Keratinocyte (primary cell): ENCODE measurements around the gene RRAS. TPM values are rescaled to one million over a fixed set of nuclear protein-coding genes. Genes with fewer than 3 reads are reported as not detected.

ENCODE experiments used
- DNase-seq: peaks from one replicate; pipeline ENCODE4 v3.0.0-alpha.2; 2011; ENCODE audit warnings: low read depth, missing footprints, low spot score
- FAIRE-seq: peaks from 2 replicates; lab custom pipeline; 2011; peaks lifted over from hg19 to GRCh38; lab: Jason Lieb, UNC
- H2AFZ ChIP-seq: 2 replicates; pipeline ENCODE4 v1.6.0; 2012; ENCODE audit warnings: low read length, control low read depth, inconsistent platforms; ENCODE audit not compliant: control insufficient read depth
- H3K27ac ChIP-seq: 2 replicates; pipeline ENCODE4 v1.5.1; 2011; ENCODE audit warnings: low read length; ENCODE audit not compliant: control insufficient read depth, insufficient read depth
- H3K27me3 ChIP-seq: 3 replicates; pipeline ENCODE4 v1.6.0; 2011; ENCODE audit warnings: low read length; ENCODE audit not compliant: control insufficient read depth, insufficient read depth; ENCODE audit errors: extremely low read depth
- H3K36me3 ChIP-seq, 2 experiments: 2 replicates in 1 of 2; 3 replicates in 1 of 2; pipeline ENCODE4 v1.5.1; 2011; ENCODE audit warnings: low read length in 2 of 2, mild to moderate bottlenecking in 1 of 2; ENCODE audit not compliant: control insufficient read depth in 2 of 2, insufficient read depth in 2 of 2; ENCODE audit errors: extremely low read depth in 1 of 2
- H3K4me1 ChIP-seq: 3 replicates; pipeline ENCODE4 v1.5.1; 2011; ENCODE audit warnings: low read length; ENCODE audit not compliant: control insufficient read depth, insufficient read depth; ENCODE audit errors: extremely low read depth
- H3K4me2 ChIP-seq: 3 replicates; pipeline ENCODE4 v1.6.0; 2011; ENCODE audit warnings: low read depth, low read length; ENCODE audit not compliant: control insufficient read depth, insufficient read depth; ENCODE audit errors: extremely low read depth
- H3K4me3 ChIP-seq, 3 experiments: fragments of 200-600 bp in 1 of 3; sonication (generic) in 1 of 3; 2 replicates in 2 of 3; 3 replicates in 1 of 3; pipeline ENCODE4 v1.5.1; 2011 to 2016; ENCODE audit warnings: low read length in 3 of 3, mild to moderate bottlenecking in 3 of 3, control low read depth in 2 of 3, inconsistent platforms in 1 of 3, low read depth in 1 of 3, mixed read lengths in 1 of 3, mixed run types in 1 of 3, moderate library complexity in 1 of 3; ENCODE audit not compliant: control insufficient read depth in 2 of 3, insufficient read depth in 2 of 3; ENCODE audit errors: extremely low read depth in 1 of 3
- H3K79me2 ChIP-seq: 2 replicates; pipeline ENCODE4 v1.6.0; 2012; ENCODE audit warnings: low read length; ENCODE audit not compliant: control insufficient read depth, insufficient read depth
- H3K9ac ChIP-seq: 3 replicates; pipeline ENCODE4 v1.6.0; 2011; ENCODE audit warnings: low read length; ENCODE audit not compliant: control insufficient read depth, insufficient read depth; ENCODE audit errors: extremely low read depth
- H3K9me1 ChIP-seq: 3 replicates; pipeline ENCODE4 v1.6.0; 2011; ENCODE audit warnings: low read length; ENCODE audit not compliant: control insufficient read depth, insufficient read depth; ENCODE audit errors: extremely low read depth
- H3K9me3 ChIP-seq: 2 replicates; pipeline ENCODE4 v1.5.1; 2012; ENCODE audit warnings: low read depth, low read length; ENCODE audit not compliant: control insufficient read depth
- H4K20me1 ChIP-seq: 3 replicates; pipeline ENCODE4 v1.6.0; 2011; ENCODE audit warnings: low read length; ENCODE audit not compliant: control insufficient read depth, insufficient read depth; ENCODE audit errors: extremely low read depth
- CTCF ChIP-seq, 3 experiments: IDR thresholded peaks in 1 of 3; conservative IDR thresholded peaks in 1 of 3; optimal IDR thresholded peaks in 1 of 3; 2 replicates in 2 of 3; 3 replicates in 1 of 3; pipeline versions ENCODE3 to v1.5.1; 2011; ENCODE audit warnings: low read length in 3 of 3, mild to moderate bottlenecking in 3 of 3, moderate library complexity in 2 of 3, control low read depth in 1 of 3, inconsistent platforms in 1 of 3; ENCODE audit not compliant: insufficient read depth in 2 of 3; ENCODE audit errors: extremely low read depth in 1 of 3
- EZH2 ChIP-seq: IDR thresholded peaks from one replicate; pipeline ENCODE4 v1.6.1; 2012; ENCODE audit warnings: inconsistent platforms, mild to moderate bottlenecking, low read length, moderate library complexity
- dilution Hi-C: fragments of 300-500 bp; cut with MboI; formaldehyde crosslinking; loops from one replicate; pipeline ENCODE4 v1.7.0; 2020; ENCODE audit warnings: low sequenced_read_pairs; ENCODE audit not compliant: extremely low pct_ligation_motif_present
- polyA plus RNA-seq, 5 experiments: library from polyadenylated mRNA; depleted of rRNA in 3 of 5; stranded (reverse) in 3 of 5; stranded (forward) in 1 of 5; unstranded in 1 of 5; fragments of >200 nt; gene quantifications; 1 replicate in 1 of 5; 2 replicates in 3 of 5; 3 replicates in 1 of 5; pipeline versions ENCODE4 v1.2.1 to v1.2.3, GENCODE V29; 2011 to 2012; ENCODE audit warnings: missing spikeins in 2 of 5, low read depth in 1 of 5, low replicate concordance in 1 of 5

The RRAS gene
- polyA plus RNA-seq, 1 donor (not counting 4 experiments of a cell fraction or from before 2014, with no cell fraction given), result 98.1 TPM

- dilution Hi-C loops, result no loop called here
- H3K9ac ChIP-seq, result no peak overlapping the region
- no peak overlapping the region for H3K4me3 ChIP-seq
- peaks cover 2% of the 10 kb centered on the region for H3K9me1 ChIP-seq
- H3K27me3 ChIP-seq, result no peaks in the 10 kb centered on the region
- H3K27ac ChIP-seq, result no peak overlapping the region
- no peak for FAIRE-seq
- H3K36me3 ChIP-seq, result peaks cover 17 to 26% of the 10 kb centered on the region in 2 experiments
- H3K79me2 ChIP-seq, result peaks cover 24% of the 10 kb centered on the region
- peaks cover 3% of the 10 kb centered on the region for H4K20me1 ChIP-seq
- no peak for DNase-seq
- H3K9me3 ChIP-seq, result no peaks in the 10 kb centered on the region
- H3K4me1 ChIP-seq, result peaks cover 8% of the 10 kb centered on the region
- no peak overlapping the region for H2AFZ ChIP-seq
- no peak overlapping the region for H3K4me2 ChIP-seq
- no peak for TF ChIP-seq EZH2
- no peak for TF ChIP-seq CTCF (optimal IDR thresholded peaks at IDR 0.05 in 1 of 3, IDR thresholded peaks at IDR 0.05 in 1 of 3, conservative IDR thresholded peaks at IDR 0.05 in 1 of 3; ENCODE audit: extremely low read depth in 1 of 3, insufficient read depth in 2 of 3, low read length in 3 of 3)
Measured at GRCh38 chr19:49615861-49616260, 24.1 kb downstream of the RRAS start.

GRCh38 chr19:49614096-49614833, 25.7 kb downstream of the RRAS start:
- H3K27ac ChIP-seq, result peak overlapping the region; percentile 20
- TF ChIP-seq EZH2 (no peak), CTCF (optimal IDR thresholded peaks at IDR 0.05 in 1 of 3, IDR thresholded peaks at IDR 0.05 in 1 of 3, conservative IDR thresholded peaks at IDR 0.05 in 1 of 3; ENCODE audit: extremely low read depth in 1 of 3, insufficient read depth in 2 of 3, low read length in 3 of 3) (no peak)
- H3K79me2 ChIP-seq, result peaks cover 33% of the 10 kb centered on the region
- peaks cover 13 to 21% of the 10 kb centered on the region in 2 experiments for H3K36me3 ChIP-seq
- H3K27me3 ChIP-seq, result no peaks in the 10 kb centered on the region
- peaks cover 8% of the 10 kb centered on the region for H3K4me1 ChIP-seq
- no peak overlapping the region for H3K4me2 ChIP-seq
- no peak for DNase-seq
- peak overlapping the region; percentile 22 for H3K9ac ChIP-seq
- dilution Hi-C loops, result no loop called here
- peaks cover 2% of the 10 kb centered on the region for H3K9me1 ChIP-seq
- no peaks in the 10 kb centered on the region for H3K9me3 ChIP-seq
- no peak for FAIRE-seq
- no peak overlapping the region for H2AFZ ChIP-seq
- peaks cover 3% of the 10 kb centered on the region for H4K20me1 ChIP-seq
- H3K4me3 ChIP-seq, result no peak overlapping the region
